Heart right ventricle (tissue), 16 donors: Measurements from ENCODE around the gene TRPM1. TPM values are rescaled to one million over a fixed set of nuclear protein-coding genes. Genes with fewer than 3 reads are reported as not detected.

Experiments used
- ATAC-seq, 8 donors: fragments of 200-7000 bp; cut with Tn5 transposase; one replicate each; pipeline ENCODE4 v1.9.1; 2020; ENCODE audit warnings: mild to moderate bottlenecking in 8 of 8, moderate library complexity in 8 of 8, moderate number of reproducible peaks in 1 of 8
- DNase-seq, 2 donors: peaks; one replicate each; pipeline ENCODE4 v3.0.0-alpha.2; 2020
- H3K27ac ChIP-seq, 10 donors: fragments of 200-600 bp; sonication (generic) in 2 of 10; one replicate each; pipeline versions ENCODE4 v1.5.0 to v1.8.0; 2020 to 2022; ENCODE audit warnings: mild to moderate bottlenecking in 3 of 10
- H3K27me3 ChIP-seq, 7 donors: fragments of 200-600 bp; one replicate each; pipeline ENCODE4 v1.8.0; 2021 to 2022; ENCODE audit warnings: mild to moderate bottlenecking in 2 of 7
- H3K36me3 ChIP-seq, 9 donors: fragments of 200-600 bp; sonication (generic) in 1 of 9; one replicate each; pipeline versions ENCODE4 v1.5.0 to v1.8.0; 2020 to 2022; ENCODE audit warnings: mild to moderate bottlenecking in 2 of 9
- H3K4me1 ChIP-seq, 9 donors: fragments of 200-600 bp; sonication (generic) in 1 of 9; one replicate each; pipeline versions ENCODE4 v1.5.0 to v1.8.0; 2020 to 2022; ENCODE audit warnings: mild to moderate bottlenecking in 4 of 9
- H3K4me3 ChIP-seq, 10 donors: fragments of 200-600 bp; sonication (generic) in 2 of 10; one replicate each; pipeline versions ENCODE4 v1.5.0 to v1.8.0; 2020 to 2022; ENCODE audit warnings: mild to moderate bottlenecking in 7 of 10, moderate library complexity in 2 of 10
- H3K9me3 ChIP-seq, 11 donors: fragments of 200-600 bp in 10 of 11; sonication (generic) in 2 of 11; one replicate each; pipeline versions ENCODE4 v1.5.0 to v1.8.0; 2013 to 2022; ENCODE audit warnings: mild to moderate bottlenecking in 2 of 11, control low read depth in 1 of 11, moderate library complexity in 1 of 11
- WGBS, 2 donors: extraction: QIAGEN DNeasy Blood & Tissue Kit; methylation state at CpG; one replicate each; pipeline ENCODE4 v1.1.7; 2013; ENCODE audit warnings: inconsistent platforms in 1 of 2; 5-methylcytosine and 5-hydroxymethylcytosine counted together
- intact Hi-C, 10 donors: fragments of 100-400 bp; cut with DNase I; formaldehyde crosslinking; loops; one replicate each; pipeline versions ENCODE4 v1.11.1 to v1.14.2; 2022
- polyA plus RNA-seq, 2 donors: library from polyadenylated mRNA; stranded (reverse); fragments of 200-250 nt; gene quantifications; one replicate each; pipeline ENCODE4 v1.2.3, GENCODE V29; 2013
- total RNA-seq, 10 donors: library from RNA; stranded (reverse); fragmentation: NEBNext Ultra II Directional in 3 of 10; extraction: Animal tissue kit (Norgen Biotek cat#: 25700) in 3 of 10; gene quantifications; one replicate each; pipeline versions ENCODE4 v1.2.1 to v1.2.4, GENCODE V29; 2021 to 2023
- TF ChIP-seq, protein P1 (sequence below), 9 donors: fragments of 200-600 bp; sonication (generic) in 2 of 9; IDR thresholded peaks; one replicate each; pipeline versions ENCODE4 v1.5.0 to v1.8.0; 2021 to 2022; ENCODE audit warnings: antibody characterized with exemption in 9 of 9, mild to moderate bottlenecking in 5 of 9, moderate library complexity in 1 of 9
- donor health status: Arrhythmogenic right ventricular cardiomyopathy.
- donor health status: ischemic (EF 13 %, LVEDD 7.1; RV severe dilation, severe dysfunction).
- donor health status: healthy with polysubstance abuse.
- donor health status: DM: no; HTN: yes; CAD: no.
- donor health status: DM: no; HTN: no; CAD: no.
- donor health status: ischemic (EF 25% LVEDD 6.9; RV normal size, moderate dysfunction).
- donor health status: ischemic (EF 25% LVEDD 5.7; RV mildly dilated, moderate dysfunction).
- donor health status: healthy.
- donor health status: DM: yes; HTN: yes; CAD: no.
- donor health status: Ischemic cardiomyopathy.
- donor health status: ischemic (EF 35%, LVEDD 5.7; RV mildly dilated, moderate dysfunction).
- donor health status: nonischemic (EF 11% LVEDD 7.7; RV severe dilation, severe dysfunction).
- donor health status: DM: yes; HTN: yes; CAD: no.
- donor health status: PGD.
- donor health status: ischemic (EF 29% LVEDD 5.4; RV normal size, mild dysfunction).
- donor health status: nonischemic (EF 23%, LVEDD 6.1; RV moderate dilation, normal function).

Gene TRPM1
- total and polyA plus RNA-seq, 12 donors: 0.06 TPM; not detected in 11

GRCh38 chr15:31128919-31129768 is 27.6 kb upstream of the TRPM1 start:
- Histone ChIP-seq H3K4me3 (peak overlapping the region in 1 of 10 donors; percentile 20), H3K4me1 (peaks cover 0 to 10% (median 6%) of the 10 kb centered on the region in 9 donors), H3K9me3 (peaks cover 0 to 4% (median 0%) of the 10 kb centered on the region in 11 donors), H3K27ac (no peak overlapping the region), H3K36me3 (no peaks in the 10 kb centered on the region), H3K27me3 (peaks cover 0 to 5% (median 0%) of the 10 kb centered on the region in 7 donors)
- ATAC-seq: peak; percentile 70 to 94 (median 84)
- intact Hi-C loops: loop anchor here in 8 of 10 donors (5.0 to 10.0 kb wide), 9 partner anchors 56 to 467 kb away; partner anchors contain the start of gene FAN1 (in 2 of the 8)
- DNase-seq: peak; percentile 67 to 80
- WGBS, 2 donors: 24 to 25% methylated on average over 19 of the region's 19 CpGs
- TF ChIP-seq, protein P1, sequence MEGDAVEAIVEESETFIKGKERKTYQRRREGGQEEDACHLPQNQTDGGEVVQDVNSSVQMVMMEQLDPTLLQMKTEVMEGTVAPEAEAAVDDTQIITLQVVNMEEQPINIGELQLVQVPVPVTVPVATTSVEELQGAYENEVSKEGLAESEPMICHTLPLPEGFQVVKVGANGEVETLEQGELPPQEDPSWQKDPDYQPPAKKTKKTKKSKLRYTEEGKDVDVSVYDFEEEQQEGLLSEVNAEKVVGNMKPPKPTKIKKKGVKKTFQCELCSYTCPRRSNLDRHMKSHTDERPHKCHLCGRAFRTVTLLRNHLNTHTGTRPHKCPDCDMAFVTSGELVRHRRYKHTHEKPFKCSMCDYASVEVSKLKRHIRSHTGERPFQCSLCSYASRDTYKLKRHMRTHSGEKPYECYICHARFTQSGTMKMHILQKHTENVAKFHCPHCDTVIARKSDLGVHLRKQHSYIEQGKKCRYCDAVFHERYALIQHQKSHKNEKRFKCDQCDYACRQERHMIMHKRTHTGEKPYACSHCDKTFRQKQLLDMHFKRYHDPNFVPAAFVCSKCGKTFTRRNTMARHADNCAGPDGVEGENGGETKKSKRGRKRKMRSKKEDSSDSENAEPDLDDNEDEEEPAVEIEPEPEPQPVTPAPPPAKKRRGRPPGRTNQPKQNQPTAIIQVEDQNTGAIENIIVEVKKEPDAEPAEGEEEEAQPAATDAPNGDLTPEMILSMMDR (IDR thresholded peaks at IDR 0.05): peak; percentile 89 to 100 (median 94)

DNA sequence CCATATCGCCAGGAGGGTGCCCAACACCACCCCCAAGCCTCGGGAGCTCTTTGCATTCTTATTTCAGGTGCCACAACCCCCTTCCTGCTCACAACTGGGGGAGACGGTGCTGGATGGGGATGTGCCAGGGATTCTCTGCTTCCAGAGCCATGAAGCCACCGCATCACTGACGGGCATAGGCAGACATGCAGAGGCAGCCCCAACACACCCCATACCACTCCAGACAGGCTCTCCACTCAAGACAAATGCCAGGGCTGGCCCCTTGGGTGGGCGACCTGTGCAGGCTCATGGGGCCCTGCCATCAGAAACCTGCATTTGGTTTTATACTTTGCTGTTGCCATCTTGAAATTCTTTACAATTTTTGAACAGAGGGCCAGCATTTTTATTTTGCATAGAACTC is 27.0 kb upstream of the TRPM1 start:
- TF ChIP-seq, protein P1 (IDR thresholded peaks at IDR 0.05): no peak
- intact Hi-C loops: loop anchor here in 8 of 10 donors (5.0 to 10.0 kb wide), 9 partner anchors 56 to 466 kb away; partner anchors contain the start of gene FAN1 (in 2 of the 8)
- no peak for DNase-seq
- 70 to 84% methylated on average over 6 of the region's 6 CpGs for WGBS, 2 donors
- Histone ChIP-seq H3K9me3 (peaks cover 0 to 4% (median 0%) of the 10 kb centered on the region in 11 donors), H3K27ac (no peak overlapping the region), H3K27me3 (no peaks in the 10 kb centered on the region), H3K4me1 (peaks cover 0 to 10% (median 6%) of the 10 kb centered on the region in 9 donors), H3K4me3 (no peak overlapping the region), H3K36me3 (no peaks in the 10 kb centered on the region)
- no peak for ATAC-seq

DNA sequence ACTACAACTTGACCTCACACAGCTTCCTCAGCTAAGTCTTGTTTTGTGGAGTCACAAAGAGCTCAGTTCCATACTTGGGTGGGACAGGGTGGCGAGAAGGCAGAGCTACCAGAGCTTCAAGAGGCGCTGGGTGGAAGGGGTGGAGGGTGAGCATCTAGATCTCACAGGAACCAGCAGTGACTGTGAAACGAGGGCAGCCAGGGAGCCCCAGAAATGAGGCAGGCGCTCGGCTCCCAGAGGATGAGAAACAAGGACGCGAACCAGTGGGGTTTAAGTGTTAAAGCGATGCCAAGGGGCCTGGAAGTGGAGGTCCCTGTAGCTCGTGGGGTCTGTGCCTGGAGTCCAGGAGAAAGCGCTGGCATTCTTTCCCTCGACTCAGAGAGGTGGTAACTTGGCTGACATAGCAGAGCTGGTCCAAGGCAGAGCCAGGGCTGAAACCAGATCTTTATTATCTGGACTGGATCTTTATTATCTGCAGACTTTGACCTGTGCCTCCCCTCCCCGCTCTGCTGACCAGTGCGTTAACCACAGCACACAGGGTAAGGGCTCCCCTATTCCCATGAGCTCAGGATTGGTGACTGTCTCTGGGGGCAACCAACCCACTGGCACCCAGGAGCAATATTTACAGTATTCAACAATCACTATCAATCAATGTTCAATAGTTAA is 26.2 kb upstream of the TRPM1 start:
- TF ChIP-seq, protein P1 (IDR thresholded peaks at IDR 0.05): no peak
- intact Hi-C loops: loop anchor here in 8 of 10 donors (5.0 to 10.0 kb wide), 9 partner anchors 57 to 465 kb away; partner anchors contain the start of gene FAN1 (in 2 of the 8)
- ATAC-seq (no peak), DNase-seq (no peak)
- Histone ChIP-seq H3K4me3 (no peak overlapping the region), H3K9me3 (peaks cover 0 to 8% (median 0%) of the 10 kb centered on the region in 11 donors), H3K36me3 (no peaks in the 10 kb centered on the region), H3K4me1 (peaks cover 0 to 10% (median 6%) of the 10 kb centered on the region in 9 donors), H3K27me3 (no peaks in the 10 kb centered on the region), H3K27ac (no peak overlapping the region)
- WGBS, 2 donors: 80 to 84% methylated on average over 13 of the region's 13 CpGs

DNA sequence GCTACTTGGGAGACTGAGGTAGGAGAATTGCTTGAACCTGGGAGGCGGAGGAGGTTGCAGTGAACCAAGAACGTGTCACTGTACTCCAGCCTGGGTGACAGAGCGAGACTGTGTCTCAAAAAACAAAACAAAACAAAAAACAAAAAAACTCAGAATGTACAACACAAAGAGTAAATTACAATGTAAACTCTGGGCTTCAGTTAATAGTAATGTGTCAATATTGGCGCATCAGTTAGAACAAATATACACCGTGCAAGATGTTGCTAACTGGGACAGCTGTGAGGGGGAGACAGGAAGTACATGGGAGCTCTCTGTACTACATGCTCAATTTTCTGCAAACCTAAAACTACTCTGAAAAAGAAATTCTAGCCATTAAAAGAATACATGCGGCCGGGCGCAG is 23.5 kb upstream of the TRPM1 start:
- DNase-seq: no peak
- no peak overlapping the region for H3K27ac ChIP-seq
- H3K27me3 ChIP-seq: no peaks in the 10 kb centered on the region
- TF ChIP-seq, protein P1 (IDR thresholded peaks at IDR 0.05): no peak
- no peak overlapping the region for H3K4me3 ChIP-seq
- intact Hi-C loops: loop anchor here in 8 of 10 donors (5.0 to 10.0 kb wide), 9 partner anchors 60 to 463 kb away; partner anchors contain the start of gene FAN1 (in 2 of the 8)
- peaks cover 0 to 28% (median 9%) of the 10 kb centered on the region in 11 donors for H3K9me3 ChIP-seq
- peaks cover 0 to 10% (median 6%) of the 10 kb centered on the region in 9 donors for H3K4me1 ChIP-seq
- H3K36me3 ChIP-seq: no peaks in the 10 kb centered on the region
- 92 to 96% methylated on average over 8 of the region's 8 CpGs for WGBS, 2 donors
- no peak for ATAC-seq
